ENCODE results near the gene AGMAT. TPM values are rescaled to one million over a fixed set of nuclear protein-coding genes. Genes with fewer than 3 reads are reported as not detected.

Gene AGMAT
- total and polyA plus RNA-seq, 2 donors from 2014 or later: 6.2 to 119 TPM

DNA sequence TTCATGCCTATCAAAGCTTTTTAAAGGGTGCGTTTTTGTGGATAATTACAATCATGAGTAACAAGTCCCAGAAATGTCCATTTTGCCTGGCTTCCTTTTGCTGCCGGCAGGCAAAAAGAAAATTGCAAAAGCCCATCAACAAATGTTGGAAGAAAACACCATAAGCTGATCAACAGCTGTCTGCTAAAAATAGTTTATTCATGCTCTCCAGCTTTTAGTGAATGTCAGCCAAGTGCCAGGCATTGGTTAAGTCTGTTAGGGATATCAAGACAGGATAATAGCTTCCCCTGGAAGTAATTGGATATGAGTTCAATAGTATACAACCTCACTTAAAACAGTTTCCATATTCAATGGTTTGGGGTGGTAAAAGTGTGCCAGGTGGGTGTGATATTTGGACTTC lies 13.6 kb upstream of the AGMAT start:
- Histone ChIP-seq H3K9me3 (ENCODE audit: control insufficient read depth in 2 of 3, insufficient read depth in 1 of 3, low read length in 3 of 3) (no peaks in the 10 kb centered on the region), H3K4me1 (ENCODE audit: control insufficient read depth in 2 of 3, insufficient read depth in 2 of 3, low read depth in 1 of 3, low read length in 3 of 3) (peaks cover 0 to 8% (median 4%) of the 10 kb centered on the region in 3 donors), H3K4me3 (ENCODE audit: low read length in 3 of 3) (no peak overlapping the region), H3K9ac (ENCODE audit: low read length in 3 of 3) (no peak overlapping the region), H3K27me3 (ENCODE audit: control insufficient read depth, insufficient read depth, low read length) (no peaks in the 10 kb centered on the region), H3K36me3 (ENCODE audit: control insufficient read depth in 2 of 3, insufficient read depth in 3 of 3, low read length in 3 of 3) (no peaks in the 10 kb centered on the region), H3K27ac (ENCODE audit: low read depth in 2 of 2, low read length in 2 of 2) (no peak overlapping the region)
- FAIRE-seq (no peak), DNase-seq (no peak)
- TF ChIP-seq, protein P1, sequence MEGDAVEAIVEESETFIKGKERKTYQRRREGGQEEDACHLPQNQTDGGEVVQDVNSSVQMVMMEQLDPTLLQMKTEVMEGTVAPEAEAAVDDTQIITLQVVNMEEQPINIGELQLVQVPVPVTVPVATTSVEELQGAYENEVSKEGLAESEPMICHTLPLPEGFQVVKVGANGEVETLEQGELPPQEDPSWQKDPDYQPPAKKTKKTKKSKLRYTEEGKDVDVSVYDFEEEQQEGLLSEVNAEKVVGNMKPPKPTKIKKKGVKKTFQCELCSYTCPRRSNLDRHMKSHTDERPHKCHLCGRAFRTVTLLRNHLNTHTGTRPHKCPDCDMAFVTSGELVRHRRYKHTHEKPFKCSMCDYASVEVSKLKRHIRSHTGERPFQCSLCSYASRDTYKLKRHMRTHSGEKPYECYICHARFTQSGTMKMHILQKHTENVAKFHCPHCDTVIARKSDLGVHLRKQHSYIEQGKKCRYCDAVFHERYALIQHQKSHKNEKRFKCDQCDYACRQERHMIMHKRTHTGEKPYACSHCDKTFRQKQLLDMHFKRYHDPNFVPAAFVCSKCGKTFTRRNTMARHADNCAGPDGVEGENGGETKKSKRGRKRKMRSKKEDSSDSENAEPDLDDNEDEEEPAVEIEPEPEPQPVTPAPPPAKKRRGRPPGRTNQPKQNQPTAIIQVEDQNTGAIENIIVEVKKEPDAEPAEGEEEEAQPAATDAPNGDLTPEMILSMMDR (IDR thresholded peaks at IDR 0.05; ENCODE audit: borderline replicate concordance, extremely low read depth, insufficient read depth): no peak
- intact Hi-C loops (cut with DNase I): no loop called here

- H3K27me3 ChIP-seq (ENCODE audit: control insufficient read depth, insufficient read depth, low read length): no peaks in the 10 kb centered on the region
- no peaks in the 10 kb centered on the region for H3K36me3 ChIP-seq (ENCODE audit: control insufficient read depth in 2 of 3, insufficient read depth in 3 of 3, low read length in 3 of 3)
- no peak overlapping the region for H3K4me3 ChIP-seq (ENCODE audit: low read length in 3 of 3)
- DNase-seq (no peak), FAIRE-seq (no peak)
- intact Hi-C loops (cut with DNase I): no loop called here
- peaks cover 0 to 8% (median 2%) of the 10 kb centered on the region in 3 donors for H3K4me1 ChIP-seq (ENCODE audit: control insufficient read depth in 2 of 3, insufficient read depth in 2 of 3, low read depth in 1 of 3, low read length in 3 of 3)
- no peak overlapping the region for H3K27ac ChIP-seq (ENCODE audit: low read depth in 2 of 2, low read length in 2 of 2)
- TF ChIP-seq, protein P1 (IDR thresholded peaks at IDR 0.05; ENCODE audit: borderline replicate concordance, extremely low read depth, insufficient read depth): no peak
- no peak overlapping the region for H3K9ac ChIP-seq (ENCODE audit: low read length in 3 of 3)
- H3K9me3 ChIP-seq (ENCODE audit: control insufficient read depth in 2 of 3, insufficient read depth in 1 of 3, low read length in 3 of 3): no peaks in the 10 kb centered on the region
These were observed 11.2 kb upstream of the AGMAT start for GRCh38 chr1:15595809-15596617.

GRCh38 chr1:15592285-15592684 lies 7.4 kb upstream of the AGMAT start:
- DNase-seq (no peak), FAIRE-seq (no peak)
- Histone ChIP-seq H3K27ac (ENCODE audit: low read depth in 2 of 2, low read length in 2 of 2) (no peak overlapping the region), H3K9ac (ENCODE audit: low read length in 3 of 3) (no peak overlapping the region), H3K9me3 (ENCODE audit: control insufficient read depth in 2 of 3, insufficient read depth in 1 of 3, low read length in 3 of 3) (no peaks in the 10 kb centered on the region), H3K36me3 (ENCODE audit: control insufficient read depth in 2 of 3, insufficient read depth in 3 of 3, low read length in 3 of 3) (no peaks in the 10 kb centered on the region), H3K4me1 (ENCODE audit: control insufficient read depth in 2 of 3, insufficient read depth in 2 of 3, low read depth in 1 of 3, low read length in 3 of 3) (peaks cover 0 to 6% (median 2%) of the 10 kb centered on the region in 3 donors), H3K4me3 (ENCODE audit: low read length in 3 of 3) (no peak overlapping the region), H3K27me3 (ENCODE audit: control insufficient read depth, insufficient read depth, low read length) (no peaks in the 10 kb centered on the region)
- intact Hi-C loops (cut with DNase I): no loop called here
- TF ChIP-seq, protein P1 (IDR thresholded peaks at IDR 0.05; ENCODE audit: borderline replicate concordance, extremely low read depth, insufficient read depth): no peak

All from kidney (tissue), 14 donors.